Astrocyte of the spinal cord (primary cell): Measurements from ENCODE around the gene TFR2.

Source experiments
- DNase-seq: peaks from one replicate; pipeline ENCODE4 v3.0.0; 2011; ENCODE audit warnings: low read depth, low spot score
- H3K4me3 ChIP-seq: 2 replicates; pipeline ENCODE4 v1.5.1; 2011; ENCODE audit warnings: low read depth, mild to moderate bottlenecking, low read length, moderate library complexity
- CTCF ChIP-seq: IDR thresholded peaks from 2 replicates; pipeline ENCODE4 v1.5.1; 2012; ENCODE audit warnings: low read depth, mild to moderate bottlenecking, low read length, inconsistent platforms
- in situ Hi-C: cut with HindIII; loops from 2 replicates; pipeline ENCODE4 v1.10.0; 2017; ENCODE audit warnings: low sequenced_read_pairs

The TFR2 gene

DNA sequence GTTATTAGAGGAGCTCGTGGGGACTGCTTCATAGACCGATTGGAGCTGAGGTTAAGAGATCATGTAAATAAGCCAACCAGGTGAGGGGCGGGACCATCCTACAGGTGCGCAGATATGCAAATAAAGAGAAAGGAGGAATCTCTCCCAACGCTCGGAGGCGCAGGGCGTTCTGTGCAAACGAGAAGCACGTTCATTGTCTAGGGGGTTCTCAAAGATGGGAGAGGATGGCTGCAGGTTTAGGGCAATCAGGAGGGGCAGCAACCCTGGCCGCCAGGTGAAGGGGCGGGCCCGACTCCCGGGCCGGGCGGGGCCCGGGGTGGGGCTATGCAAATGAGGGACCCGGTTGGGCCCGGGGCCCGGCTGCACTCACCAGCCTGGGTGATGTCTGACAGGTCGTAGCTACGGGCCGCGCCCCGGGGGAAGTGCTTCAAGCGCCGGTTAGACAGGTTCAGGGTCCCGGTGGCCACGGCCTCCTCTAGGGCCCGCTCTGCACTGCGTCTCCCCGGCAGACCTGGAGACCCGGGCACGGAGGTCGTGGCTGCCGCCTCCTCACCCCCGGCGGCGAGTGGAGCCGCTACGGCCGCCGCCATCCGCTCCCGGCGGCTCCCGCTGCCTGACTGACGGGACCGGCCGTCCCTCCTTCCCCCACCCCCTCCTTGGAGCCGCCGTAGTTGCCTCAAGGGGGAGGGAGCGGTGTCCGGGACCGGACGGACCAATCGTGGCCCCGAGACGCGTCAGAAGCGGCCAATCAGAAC is 55.7 kb downstream of the TFR2 start, which contains the start of gene LRCH4:
Gene LRCH4 (minus strand): TSS at position 619 of the 755 bp plus-strand sequence. CDS start 29 bp downstream, at position 590.
- no peak for DNase-seq
- peak within 1 kb of the TSS; percentile 92 for H3K4me3 ChIP-seq
- in situ Hi-C loops: no loop called here
- no peak for TF ChIP-seq CTCF

DNA sequence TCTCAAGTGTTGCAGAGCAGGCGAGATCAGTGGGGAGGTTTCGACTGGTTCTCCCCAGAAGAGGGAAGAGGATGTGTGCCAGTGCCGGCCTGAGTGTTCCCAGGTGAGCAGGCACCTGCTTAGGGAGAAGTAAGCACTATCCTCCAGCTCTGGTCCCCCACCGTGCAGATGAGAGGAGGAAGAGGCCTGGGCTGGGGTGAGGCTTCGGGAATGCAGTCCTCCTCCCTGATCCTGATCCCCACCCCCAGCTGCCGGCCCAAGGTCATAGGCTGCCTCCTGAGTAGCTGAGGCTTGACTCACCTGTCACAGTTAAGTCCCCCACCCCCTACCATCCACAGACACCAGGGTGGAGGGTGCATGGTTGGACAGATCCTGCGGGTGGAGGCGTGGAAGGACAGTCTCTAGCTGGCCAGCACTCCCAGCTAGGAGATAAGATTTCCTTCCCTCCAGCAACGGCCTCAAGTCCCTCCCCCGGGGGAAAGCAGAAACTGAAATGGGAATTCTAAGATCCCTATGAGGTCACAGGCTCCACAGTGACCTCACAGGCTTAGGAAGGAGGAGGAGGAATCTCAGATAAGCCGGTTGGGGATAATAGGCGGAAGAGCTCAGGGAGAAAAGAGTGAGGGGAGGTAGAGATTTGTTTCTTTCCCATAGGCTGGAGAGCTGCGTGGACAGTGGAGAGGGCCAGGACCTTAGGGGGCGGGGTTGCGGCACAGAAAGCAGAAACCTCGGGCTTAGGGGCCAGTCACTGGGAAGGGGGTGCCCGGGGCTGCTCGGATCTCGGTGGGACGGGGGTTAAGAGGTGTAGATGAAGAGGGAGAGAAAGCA is 56.5 kb downstream of the TFR2 start:
- in situ Hi-C loops: no loop called here

GRCh38 chr7:100584054-100584682 is 57.2 kb downstream of the TFR2 start:
- peak overlapping the region; percentile 92 for H3K4me3 ChIP-seq
- in situ Hi-C loops: no loop called here
- no peak for TF ChIP-seq CTCF
- peak; percentile 13 for DNase-seq

More for the DNA sequence above, 56.5 kb downstream of the TFR2 start:
- TF ChIP-seq CTCF: no peak
- H3K4me3 ChIP-seq: peak overlapping the region; percentile 92
- DNase-seq: peak; percentile 66

GRCh38 chr7:100583132-100584053 is 58.0 kb downstream of the TFR2 start:
- H3K4me3 ChIP-seq: peak overlapping the region; percentile 38
- in situ Hi-C loops: no loop called here
- TF ChIP-seq CTCF: no peak
- peak; percentile 59 for DNase-seq

GRCh38 chr7:100582650-100583049 is 58.7 kb downstream of the TFR2 start:
- in situ Hi-C loops: no loop called here
- DNase-seq: no peak
- TF ChIP-seq CTCF: no peak
- no peak overlapping the region for H3K4me3 ChIP-seq
